Iris pigment epithelial cell (primary cell): Measurements from ENCODE around the gene CPEB3.
"Not testable (repeated sequence)": the region's sequence is repeated elsewhere in the genome, so short reads cannot be mapped to it uniquely, and the experiment has no call there.

Experiments
- DNase-seq: peaks from one replicate; pipeline ENCODE4 v3.0.0-alpha.2; 2011; ENCODE audit warnings: low read depth

The CPEB3 gene

DNA sequence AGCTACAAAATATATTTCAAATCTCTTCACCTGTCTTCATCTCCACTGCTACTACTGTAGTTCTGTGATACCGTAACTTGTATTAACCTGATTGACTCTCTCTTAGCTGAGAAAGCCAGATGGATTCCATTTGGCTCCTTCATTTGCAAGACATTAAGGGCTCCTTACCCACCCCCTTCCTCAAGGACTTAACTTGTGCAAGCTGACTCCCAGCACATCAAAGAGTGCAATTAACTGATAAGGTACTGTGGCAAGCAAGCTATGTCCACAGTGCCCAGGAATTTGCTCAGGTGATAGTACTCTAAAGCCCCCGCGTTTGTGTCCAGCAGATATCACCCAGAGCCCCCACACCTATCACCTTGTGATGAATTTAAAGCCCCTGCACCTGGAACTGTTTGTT, 257.8 kb downstream of the CPEB3 start:
- not testable (repeated sequence) for DNase-seq

DNA sequence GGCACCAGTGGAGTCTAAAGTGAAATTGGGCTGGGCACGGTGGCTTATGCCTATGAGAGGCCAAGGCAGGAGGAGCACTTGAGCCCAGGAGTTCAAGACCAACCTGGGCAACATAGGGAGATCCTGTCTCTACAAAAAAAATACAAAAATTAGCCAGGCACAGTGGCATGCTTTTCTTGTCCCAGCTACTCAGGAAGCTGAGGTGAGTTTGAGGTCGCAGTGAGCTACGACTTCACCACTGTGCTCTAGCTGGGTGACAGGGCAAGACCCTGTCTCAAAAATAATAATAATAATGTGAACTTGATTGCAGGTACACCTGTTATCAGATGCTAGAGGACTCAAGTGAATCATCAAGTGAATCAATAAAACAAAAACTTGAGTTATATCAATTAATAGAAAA, 259.3 kb downstream of the CPEB3 start:
- DNase-seq: no peak

DNA sequence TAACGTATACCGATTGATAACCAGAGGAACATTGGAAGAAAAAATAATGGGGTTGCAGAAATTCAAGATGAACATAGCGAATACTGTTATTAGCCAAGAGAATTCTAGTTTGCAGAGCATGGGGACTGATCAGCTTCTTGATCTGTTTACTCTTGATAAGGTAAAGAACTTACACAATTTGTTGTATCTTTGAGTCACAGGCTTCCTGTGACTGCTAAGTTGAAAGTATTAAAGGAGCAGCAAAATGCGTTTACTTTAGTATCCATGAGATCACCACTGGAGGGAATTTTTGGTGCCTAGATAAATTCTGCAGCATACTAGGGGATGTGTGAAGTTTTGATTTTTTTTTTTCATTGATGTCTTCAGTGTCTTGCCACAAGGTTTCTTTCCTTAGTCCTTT, 263.7 kb downstream of the CPEB3 start:
- DNase-seq: peak; percentile 42

DNA sequence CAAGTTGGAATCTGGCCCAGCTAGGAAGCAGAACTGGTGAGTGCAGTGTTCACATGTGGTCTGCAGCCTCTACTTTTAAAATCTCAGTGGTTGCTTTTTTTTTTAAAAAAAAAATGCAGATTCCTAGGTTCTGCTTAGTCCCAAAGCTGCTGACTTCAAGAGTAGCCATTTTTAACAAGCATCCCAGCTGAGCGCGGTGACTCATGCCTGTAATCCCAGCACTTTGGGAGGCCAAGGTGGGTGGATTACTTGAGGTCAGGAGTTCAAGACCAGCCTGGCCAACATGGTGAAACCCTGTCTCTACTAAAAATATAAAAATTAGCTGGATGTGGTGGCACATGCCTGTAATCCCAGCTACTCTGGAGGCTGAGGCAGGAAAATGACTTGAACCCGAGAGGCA, 265.5 kb downstream of the CPEB3 start:
- DNase-seq: peak; percentile 28

DNA sequence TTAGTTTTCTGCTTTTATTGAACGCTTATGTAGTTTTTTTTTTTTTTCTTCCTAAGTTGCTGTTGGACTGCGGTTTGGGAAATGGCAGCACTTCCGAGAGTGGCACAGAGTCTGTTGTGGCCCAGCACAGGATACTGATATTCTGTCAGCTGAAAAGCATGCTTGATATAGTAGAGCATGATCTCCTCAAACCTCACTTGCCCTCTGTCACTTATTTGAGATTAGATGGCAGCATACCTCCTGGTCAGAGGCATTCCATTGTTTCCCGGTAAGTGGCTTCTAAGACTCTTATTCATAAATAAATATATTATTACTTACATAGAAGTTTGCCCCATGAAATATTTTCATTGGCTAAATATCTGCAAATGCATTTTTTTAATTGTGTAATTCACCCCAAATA, 266.2 kb downstream of the CPEB3 start:
- DNase-seq: peak; percentile 40

DNA sequence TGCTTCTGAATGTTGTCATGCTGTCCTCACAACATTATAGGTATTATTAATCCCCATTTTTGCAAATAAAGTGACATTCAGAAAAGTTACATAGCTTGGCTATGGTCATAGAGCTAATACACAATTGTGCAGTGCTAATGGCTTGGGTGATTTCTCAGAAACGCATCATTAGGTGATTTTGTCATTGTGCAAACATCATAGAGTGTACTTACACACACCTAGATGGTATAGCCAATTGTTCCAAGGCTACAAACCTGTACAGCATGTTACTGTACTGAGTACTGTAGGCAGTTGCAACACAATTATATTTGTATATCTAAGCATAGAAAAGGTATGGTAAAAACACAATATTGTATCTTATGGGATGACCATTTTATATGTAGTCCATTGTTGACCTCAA, 276.3 kb downstream of the CPEB3 start:
- no peak for DNase-seq

DNA sequence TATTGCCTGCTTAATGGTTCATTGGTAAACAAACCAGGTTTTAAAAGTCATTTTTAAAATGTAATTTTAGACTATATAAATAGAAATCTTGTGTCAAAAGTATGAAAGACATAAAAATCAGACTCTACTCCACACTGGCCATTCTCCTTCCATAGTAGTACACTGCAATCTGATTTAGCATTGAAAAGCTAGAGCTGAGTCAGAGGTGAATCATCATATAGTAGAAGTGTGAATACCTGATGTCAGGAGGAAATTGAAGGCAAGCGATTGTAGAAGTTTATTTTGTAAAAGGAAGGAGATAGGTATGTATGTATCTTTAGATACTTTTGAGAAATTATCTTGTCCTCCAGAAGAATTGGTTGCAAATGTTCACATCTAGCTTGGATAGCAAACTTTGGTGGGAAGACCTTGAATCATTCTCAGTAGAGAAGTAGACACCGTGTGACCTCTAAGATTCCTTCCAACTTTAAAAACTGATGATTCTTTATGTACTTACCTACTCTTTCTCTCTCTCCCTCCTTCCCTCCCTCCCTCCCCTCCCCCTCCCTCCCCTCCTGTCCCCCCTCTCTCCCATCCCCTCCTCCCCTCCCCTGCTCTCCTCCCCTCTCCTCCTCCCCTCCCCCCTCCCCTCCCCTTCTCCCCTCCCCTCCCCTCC, 279.2 kb downstream of the CPEB3 start:
- DNase-seq: peak; percentile 82

DNA sequence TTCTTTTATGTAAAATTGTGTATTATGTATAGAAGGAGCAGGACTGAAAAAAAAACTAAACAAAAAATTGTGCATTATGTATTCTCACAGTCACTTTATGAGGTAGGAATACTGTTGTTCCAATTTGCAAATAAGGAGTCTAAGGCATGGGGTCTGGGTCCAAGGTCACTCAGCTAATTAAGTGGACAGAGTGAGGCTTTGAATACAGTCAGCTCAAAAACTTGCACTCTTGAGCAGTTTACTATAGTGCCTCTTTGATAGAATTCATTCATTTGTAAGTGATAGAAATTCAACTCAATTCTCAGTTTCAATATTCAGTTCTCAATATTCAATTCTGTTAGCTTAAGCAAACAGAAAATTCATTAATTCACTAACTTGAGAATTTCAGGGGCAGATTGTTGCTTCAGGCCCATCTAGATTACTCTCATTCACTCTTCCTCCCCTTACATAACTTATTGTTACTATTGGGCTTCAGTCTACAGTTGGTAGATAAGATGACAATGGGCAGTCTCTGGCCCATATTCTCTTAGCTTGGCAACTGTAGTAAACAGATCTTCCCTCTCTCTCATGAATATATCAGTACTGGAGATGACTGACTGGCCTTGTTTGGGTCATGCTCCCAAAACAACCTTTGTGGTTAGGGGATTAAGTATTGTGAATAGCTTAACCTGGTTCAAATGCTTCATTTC, 280.7 kb downstream of the CPEB3 start:
- peak; percentile 5 for DNase-seq

DNA sequence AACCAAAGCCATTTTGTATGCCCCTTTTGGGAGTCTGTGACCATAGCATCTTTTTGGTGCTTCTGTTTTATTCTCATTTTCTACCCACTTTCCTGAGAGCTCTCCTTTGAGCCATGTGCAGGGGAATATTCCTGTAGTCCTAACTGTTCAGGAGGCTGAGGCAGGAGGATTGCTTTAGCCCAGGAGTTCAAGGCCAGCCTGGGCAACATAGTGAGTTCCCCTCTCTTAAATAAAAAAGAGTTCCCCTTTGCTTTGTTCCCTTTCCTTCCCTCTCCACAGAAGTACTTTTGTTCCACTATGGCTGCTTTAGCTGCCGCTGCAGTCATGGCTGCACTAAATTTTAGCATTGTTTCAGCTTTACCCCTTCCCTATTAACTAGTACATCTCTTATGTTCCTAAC, 281.4 kb downstream of the CPEB3 start:
- DNase-seq: no peak

DNA sequence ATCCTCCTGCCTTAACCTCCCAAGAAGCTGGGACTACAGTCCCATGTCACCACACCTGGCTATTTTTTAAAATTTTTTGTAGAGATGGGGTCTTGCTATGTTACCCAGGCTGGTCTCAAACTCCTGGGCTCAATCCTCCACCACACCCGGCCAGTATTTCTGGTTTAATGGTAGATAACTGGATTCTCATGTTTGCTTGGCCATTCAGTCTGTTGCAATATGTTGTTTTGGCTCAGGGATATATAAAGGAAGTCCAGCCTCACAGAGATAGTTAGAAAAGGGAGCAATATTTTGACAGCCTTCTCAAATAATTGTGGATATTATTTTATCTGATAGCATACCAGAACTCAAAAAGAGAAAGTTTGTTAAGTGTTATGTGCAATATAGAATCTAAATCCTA, 284.9 kb downstream of the CPEB3 start:
- no peak for DNase-seq

DNA sequence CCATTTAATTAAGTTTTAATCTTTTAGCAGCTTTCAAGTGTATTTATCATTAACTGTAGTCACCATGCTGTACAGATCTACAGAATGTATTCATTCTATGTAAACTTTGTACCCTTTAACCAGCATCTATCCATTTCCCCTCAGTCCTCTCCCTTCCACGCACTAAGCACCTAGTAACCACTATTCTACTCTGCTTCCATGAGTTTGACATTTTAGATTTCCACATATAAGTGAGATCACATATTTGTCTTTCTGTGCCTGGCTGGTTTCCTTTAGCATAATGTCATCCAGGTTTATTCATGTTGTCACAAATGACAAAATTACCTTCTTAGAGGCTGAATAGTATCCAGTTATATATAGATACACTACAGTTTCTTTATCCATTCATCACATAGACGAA, 287.6 kb downstream of the CPEB3 start:
- no peak for DNase-seq

DNA sequence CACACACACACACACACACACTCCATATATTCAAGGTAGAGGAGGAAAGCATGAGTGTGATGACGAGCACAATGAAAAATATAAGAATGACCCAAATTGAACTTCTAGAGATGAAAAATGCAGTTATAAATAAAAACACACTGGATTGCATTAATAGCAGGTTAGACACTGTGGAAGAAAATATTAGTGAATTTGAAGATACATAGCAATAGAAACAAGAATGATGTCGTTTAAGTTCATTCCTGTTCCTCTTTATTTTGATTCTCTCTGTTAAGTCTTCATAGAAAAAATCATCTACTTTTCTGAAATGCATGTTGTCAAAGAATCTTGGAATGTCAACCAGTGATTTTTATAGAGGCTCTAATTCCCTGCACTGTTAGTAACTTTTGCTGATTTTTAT, 288.9 kb downstream of the CPEB3 start:
- DNase-seq: no peak

DNA sequence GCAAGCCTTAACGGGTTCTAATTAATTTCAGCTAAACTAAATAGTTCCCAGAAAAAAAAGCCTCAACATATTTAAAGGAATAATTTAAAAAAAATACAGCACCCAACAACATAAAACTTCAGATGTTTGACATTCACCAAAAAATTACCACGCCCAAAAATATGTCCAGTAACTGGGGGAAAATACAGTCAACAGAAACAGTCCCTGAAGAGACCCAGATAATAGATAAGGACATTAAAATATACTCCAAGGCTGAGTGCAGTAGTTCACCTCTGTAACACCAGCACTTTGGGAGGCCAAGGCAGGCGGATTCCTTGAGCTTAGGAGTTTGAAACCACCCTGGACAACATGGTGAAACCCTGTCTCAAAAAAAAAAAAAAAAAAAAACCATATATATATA, 289.3 kb downstream of the CPEB3 start:
- DNase-seq: no peak
